Measurements from ENCODE around the gene LRTM2.

LRTM2 gene

DNA sequence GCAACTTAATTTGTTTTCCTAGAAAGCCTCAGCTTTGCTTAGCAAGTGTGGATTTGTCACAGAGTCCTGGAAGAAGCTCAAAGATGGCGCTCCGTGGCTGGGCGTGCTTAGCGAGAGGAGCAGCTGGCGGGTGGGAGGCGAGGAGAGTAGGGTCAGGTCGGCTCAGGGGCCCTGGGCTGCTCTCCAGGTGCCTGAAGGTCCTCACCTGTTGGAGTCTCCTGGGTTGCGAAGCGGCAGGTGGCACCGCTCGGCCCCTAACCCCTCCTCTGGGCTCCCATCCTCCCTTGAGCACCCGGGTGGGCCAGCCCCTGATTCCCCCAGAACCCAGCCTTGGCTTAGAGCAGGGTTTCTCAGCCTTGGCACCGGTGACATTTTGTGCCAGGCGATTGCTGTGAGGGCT is 25.1 kb downstream of the LRTM2 start:
- H3K27ac ChIP-seq (replicated peaks) = no peak overlapping the region
- no peak for TF ChIP-seq POLR2AphosphoS5 (IDR thresholded peaks at IDR 0.05; ENCODE audit: low read depth)
- TF ChIP-seq, protein P1, sequence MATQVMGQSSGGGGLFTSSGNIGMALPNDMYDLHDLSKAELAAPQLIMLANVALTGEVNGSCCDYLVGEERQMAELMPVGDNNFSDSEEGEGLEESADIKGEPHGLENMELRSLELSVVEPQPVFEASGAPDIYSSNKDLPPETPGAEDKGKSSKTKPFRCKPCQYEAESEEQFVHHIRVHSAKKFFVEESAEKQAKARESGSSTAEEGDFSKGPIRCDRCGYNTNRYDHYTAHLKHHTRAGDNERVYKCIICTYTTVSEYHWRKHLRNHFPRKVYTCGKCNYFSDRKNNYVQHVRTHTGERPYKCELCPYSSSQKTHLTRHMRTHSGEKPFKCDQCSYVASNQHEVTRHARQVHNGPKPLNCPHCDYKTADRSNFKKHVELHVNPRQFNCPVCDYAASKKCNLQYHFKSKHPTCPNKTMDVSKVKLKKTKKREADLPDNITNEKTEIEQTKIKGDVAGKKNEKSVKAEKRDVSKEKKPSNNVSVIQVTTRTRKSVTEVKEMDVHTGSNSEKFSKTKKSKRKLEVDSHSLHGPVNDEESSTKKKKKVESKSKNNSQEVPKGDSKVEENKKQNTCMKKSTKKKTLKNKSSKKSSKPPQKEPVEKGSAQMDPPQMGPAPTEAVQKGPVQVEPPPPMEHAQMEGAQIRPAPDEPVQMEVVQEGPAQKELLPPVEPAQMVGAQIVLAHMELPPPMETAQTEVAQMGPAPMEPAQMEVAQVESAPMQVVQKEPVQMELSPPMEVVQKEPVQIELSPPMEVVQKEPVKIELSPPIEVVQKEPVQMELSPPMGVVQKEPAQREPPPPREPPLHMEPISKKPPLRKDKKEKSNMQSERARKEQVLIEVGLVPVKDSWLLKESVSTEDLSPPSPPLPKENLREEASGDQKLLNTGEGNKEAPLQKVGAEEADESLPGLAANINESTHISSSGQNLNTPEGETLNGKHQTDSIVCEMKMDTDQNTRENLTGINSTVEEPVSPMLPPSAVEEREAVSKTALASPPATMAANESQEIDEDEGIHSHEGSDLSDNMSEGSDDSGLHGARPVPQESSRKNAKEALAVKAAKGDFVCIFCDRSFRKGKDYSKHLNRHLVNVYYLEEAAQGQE (IDR thresholded peaks at IDR 0.05; ENCODE audit: insufficient replicate concordance, low read depth) = no peak
- TF ChIP-seq GABPA (IDR thresholded peaks at IDR 0.05; ENCODE audit: low read depth) = no peak
- no peak for TF ChIP-seq SPI1 (IDR thresholded peaks at IDR 0.05; ENCODE audit: borderline replicate concordance, low read depth)
- TF ChIP-seq, protein P2, sequence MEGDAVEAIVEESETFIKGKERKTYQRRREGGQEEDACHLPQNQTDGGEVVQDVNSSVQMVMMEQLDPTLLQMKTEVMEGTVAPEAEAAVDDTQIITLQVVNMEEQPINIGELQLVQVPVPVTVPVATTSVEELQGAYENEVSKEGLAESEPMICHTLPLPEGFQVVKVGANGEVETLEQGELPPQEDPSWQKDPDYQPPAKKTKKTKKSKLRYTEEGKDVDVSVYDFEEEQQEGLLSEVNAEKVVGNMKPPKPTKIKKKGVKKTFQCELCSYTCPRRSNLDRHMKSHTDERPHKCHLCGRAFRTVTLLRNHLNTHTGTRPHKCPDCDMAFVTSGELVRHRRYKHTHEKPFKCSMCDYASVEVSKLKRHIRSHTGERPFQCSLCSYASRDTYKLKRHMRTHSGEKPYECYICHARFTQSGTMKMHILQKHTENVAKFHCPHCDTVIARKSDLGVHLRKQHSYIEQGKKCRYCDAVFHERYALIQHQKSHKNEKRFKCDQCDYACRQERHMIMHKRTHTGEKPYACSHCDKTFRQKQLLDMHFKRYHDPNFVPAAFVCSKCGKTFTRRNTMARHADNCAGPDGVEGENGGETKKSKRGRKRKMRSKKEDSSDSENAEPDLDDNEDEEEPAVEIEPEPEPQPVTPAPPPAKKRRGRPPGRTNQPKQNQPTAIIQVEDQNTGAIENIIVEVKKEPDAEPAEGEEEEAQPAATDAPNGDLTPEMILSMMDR (IDR thresholded peaks at IDR 0.05; ENCODE audit: insufficient read depth, low read length) = no peak
- no peak overlapping the region for H3K4me3 ChIP-seq (replicated peaks; ENCODE audit: insufficient read depth, low read length)
- no peaks in the 10 kb centered on the region for H3K27me3 ChIP-seq (ENCODE audit: insufficient read depth, poor library complexity, severe bottlenecking)
- DNase-seq (ENCODE audit: low read depth in 1 of 2, low spot score in 1 of 2) = no peak

DNA sequence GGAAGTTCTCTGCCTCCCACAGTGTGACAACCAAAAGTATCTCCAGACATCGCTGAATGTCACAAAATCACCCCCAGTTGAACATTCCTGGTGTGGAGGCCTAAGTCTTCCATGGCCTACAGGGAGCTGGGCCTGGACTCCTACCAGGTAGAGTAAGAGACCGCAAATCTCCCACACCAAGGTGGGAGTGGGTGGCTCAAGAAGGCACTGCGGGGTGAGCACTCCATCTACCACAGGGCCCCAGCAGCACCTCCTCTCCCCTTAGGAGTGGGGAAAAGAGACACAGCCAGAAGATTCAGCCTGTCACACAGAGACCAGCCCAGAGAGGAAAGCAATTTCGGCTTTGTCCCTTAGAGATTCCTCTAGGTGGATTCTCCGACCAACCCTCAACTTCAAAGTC is 25.5 kb downstream of the LRTM2 start:
- no peak for TF ChIP-seq GABPA (IDR thresholded peaks at IDR 0.05; ENCODE audit: low read depth)
- no peak for TF ChIP-seq POLR2AphosphoS5 (IDR thresholded peaks at IDR 0.05; ENCODE audit: low read depth)
- TF ChIP-seq, protein P2 (IDR thresholded peaks at IDR 0.05; ENCODE audit: insufficient read depth, low read length) = no peak
- no peak for TF ChIP-seq SPI1 (IDR thresholded peaks at IDR 0.05; ENCODE audit: borderline replicate concordance, low read depth)
- TF ChIP-seq, protein P1 (IDR thresholded peaks at IDR 0.05; ENCODE audit: insufficient replicate concordance, low read depth) = no peak
- no peak for DNase-seq (ENCODE audit: low read depth in 1 of 2, low spot score in 1 of 2)
- Histone ChIP-seq H3K4me3 (replicated peaks; ENCODE audit: insufficient read depth, low read length) (no peak overlapping the region), H3K27ac (replicated peaks) (no peak overlapping the region), H3K27me3 (ENCODE audit: insufficient read depth, poor library complexity, severe bottlenecking) (no peaks in the 10 kb centered on the region)

DNA sequence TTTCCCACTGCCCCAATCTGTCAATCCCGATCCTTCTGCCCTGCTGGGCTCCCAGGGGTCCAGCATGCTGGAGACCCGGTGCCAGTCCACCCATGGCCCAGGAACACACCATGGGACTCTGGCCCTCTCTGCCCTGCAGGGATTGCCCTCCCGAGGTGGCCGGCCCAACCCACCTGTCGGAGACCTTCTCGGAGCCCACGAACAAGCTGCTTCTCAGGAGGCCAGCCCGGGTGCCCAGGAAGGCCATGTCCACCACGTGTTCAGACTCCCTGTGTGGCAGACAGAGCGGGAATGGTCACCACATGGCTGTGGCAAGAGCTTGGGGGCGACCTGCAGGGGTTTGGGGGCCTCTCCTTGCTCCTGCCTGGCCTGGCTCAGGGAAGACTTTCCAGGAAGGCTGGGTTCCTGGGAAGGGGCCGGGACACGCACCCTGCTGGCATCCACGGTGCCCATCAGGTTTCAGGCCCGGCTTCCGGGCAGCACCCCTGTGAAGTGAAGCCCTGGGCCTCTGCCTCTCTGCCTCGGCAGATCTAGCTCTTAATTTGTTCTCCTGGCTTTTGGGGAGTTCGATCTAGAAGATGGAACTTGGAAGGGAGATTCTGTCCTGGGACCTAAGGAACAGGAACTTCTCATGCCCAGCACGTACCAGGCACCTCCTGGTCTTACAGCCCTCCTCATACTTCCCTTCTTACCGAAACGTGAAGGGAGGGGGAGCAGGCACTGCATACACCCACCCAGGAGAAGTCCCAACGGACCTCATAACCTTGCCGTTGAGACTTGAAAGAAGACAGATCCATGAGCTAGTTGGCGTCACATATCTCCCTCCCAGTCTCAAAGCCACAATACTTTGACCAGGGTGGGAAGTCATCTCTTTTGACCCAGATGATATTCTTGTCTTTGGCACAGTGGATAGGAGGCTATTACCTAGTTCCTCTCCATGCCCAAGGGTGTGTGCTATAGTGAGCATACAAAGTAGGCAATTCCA is 26.3 kb downstream of the LRTM2 start:
- no peaks in the 10 kb centered on the region for H3K27me3 ChIP-seq (ENCODE audit: insufficient read depth, poor library complexity, severe bottlenecking)
- no peak overlapping the region for H3K4me3 ChIP-seq (replicated peaks; ENCODE audit: insufficient read depth, low read length)
- H3K27ac ChIP-seq (replicated peaks) = no peak overlapping the region
- no peak for TF ChIP-seq POLR2AphosphoS5 (IDR thresholded peaks at IDR 0.05; ENCODE audit: low read depth)
- TF ChIP-seq, protein P2 (IDR thresholded peaks at IDR 0.05; ENCODE audit: insufficient read depth, low read length) = no peak
- TF ChIP-seq, protein P1 (IDR thresholded peaks at IDR 0.05; ENCODE audit: insufficient replicate concordance, low read depth) = no peak
- TF ChIP-seq GABPA (IDR thresholded peaks at IDR 0.05; ENCODE audit: low read depth) = no peak
- no peak for TF ChIP-seq SPI1 (IDR thresholded peaks at IDR 0.05; ENCODE audit: borderline replicate concordance, low read depth)
- no peak for DNase-seq (ENCODE audit: low read depth in 1 of 2, low spot score in 1 of 2)

Data from HL-60 (cell line).